ENCODE results near the gene HIGD1B.
"Not testable (repeated sequence)": the region's sequence is repeated elsewhere in the genome, so short reads cannot be mapped to it uniquely, and the experiment has no call there.

HIGD1B gene

DNA sequence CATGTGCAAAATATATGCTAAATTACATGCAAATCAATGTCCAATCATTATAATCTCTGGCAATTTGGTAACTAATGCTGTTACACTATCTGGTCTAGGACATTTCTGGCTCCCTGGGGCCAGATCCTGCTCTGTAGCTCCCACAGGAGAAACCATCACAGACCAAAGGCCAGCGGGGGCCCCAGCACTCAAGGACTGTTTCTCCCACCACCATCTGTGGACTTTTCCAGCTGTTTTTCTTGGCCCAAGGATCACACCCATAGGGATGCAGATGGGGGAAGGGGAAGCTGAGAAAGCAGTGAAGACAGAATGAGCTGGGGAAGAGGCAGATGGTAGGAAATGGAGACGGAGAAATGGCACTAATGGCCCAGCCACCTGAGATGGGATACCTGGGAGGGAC, at the start of gene HIGD1B:
TSS of gene HIGD1B (plus strand) at position 298 of the 400 bp plus-strand sequence. CDS start 270 bp downstream, outside the sequence.
- no peak for DNase-seq (ENCODE audit: low read depth in 2 of 2)

DNA sequence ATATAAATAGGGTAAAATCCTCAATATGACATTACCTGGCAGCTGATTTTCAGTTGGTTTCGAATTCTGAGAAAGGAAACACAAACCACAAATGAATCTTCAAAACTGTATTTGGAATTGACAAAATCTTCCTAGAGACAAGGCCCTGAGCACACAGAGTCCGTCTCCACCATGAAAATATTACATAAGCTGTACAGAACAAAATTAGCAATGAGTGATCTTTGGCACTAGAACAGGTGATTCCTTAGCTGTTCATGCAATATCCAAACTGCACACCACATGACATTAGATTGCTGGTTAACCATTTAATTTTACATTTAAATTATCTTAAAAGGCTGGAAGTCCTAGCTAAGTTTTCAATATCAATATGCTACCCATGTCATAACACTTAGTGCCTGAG, 49.3 kb upstream of the HIGD1B start:
- DNase-seq (ENCODE audit: low read depth in 2 of 2), result no peak

DNA sequence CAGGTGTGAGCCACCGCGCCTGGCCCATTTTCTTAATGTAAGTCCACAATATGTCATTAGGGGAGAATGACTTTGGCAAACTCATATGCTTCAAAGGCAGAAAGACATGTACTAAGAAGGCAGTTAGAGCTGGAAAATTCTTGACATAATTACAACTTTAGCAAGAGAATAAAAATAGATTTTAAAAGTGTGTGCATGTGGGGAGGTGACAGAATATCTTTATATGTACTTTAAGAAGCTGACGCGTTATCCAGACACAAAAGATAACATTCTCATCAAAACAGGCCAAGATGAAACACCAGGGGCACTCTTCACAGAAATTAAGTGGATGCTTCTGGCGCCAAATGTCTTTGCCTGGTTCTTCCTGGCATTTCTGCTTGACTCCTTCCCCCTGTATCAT, 45.8 kb upstream of the HIGD1B start:
- no peak for DNase-seq (ENCODE audit: low read depth in 2 of 2)

DNA sequence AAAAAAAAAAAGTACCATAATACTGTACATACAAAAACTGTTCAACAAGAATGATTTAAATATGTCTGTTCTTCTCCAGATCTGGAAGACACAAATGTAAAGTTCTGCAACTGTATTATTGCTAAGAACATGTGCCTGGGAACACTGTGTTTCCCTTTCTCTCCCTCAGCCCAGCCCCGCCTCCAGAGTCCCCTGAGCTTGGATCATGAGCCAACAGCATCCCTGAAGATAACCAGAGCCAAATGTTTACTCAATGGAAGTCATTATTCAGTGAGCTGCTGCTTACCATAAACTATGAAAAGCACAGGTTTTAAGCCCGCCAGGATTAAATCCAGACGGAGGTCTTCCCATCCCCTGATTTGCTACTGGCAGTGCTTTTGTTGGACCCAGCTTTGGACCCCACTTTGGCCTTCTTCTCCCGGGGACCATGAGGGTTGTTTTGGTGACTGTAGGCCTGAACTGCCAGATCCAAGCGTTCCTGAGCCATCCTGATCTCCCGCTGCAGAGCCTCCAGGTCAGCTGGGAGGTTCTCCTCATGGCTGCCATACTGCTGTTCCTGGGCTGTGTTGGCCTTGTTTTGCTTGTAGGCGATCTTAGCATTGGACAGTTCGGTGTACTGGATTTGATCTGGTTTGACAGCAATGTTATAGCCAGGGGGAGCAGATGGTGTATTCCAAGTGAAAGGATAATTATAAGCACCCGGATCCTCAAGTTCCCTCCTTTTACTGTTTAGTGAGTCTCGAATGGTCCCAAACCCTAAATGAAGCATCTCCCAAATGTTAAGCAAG, 43.2 kb upstream of the HIGD1B start:
- DNase-seq (ENCODE audit: low read depth in 2 of 2), result no peak

DNA sequence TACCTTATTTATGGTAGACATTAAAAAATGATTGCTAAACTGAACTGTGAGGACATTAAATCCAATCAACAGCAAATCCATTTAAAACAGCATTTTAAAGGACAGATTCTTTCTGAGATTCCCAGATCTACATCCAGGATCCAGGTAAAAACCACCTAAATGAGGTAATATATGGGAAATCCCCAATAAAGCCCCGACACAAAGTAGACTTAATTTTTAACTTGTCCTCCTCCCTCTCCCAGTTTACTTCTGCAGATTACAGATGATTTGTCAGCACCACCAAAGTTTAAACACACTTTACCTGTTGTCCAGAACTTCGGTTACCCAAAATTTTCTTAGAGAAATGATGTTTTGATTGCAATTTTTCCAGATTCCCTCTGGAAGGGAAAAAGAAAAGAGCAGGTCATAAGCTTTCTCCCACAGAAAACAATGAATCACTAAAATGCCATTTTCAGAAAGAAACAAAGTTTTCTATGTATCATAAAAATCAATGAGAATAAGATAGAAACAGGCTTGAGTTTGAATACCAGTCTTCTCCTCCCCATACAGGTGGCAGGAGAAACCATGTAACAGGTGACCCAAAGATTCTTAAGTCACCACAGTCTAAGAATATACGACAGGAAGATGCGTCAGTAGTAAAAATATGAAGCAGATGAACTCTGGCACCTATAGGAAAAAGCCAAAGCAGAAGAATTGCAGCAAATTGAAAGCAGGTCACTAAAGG, 40.4 kb upstream of the HIGD1B start:
- no peak for DNase-seq (ENCODE audit: low read depth in 2 of 2)

DNA sequence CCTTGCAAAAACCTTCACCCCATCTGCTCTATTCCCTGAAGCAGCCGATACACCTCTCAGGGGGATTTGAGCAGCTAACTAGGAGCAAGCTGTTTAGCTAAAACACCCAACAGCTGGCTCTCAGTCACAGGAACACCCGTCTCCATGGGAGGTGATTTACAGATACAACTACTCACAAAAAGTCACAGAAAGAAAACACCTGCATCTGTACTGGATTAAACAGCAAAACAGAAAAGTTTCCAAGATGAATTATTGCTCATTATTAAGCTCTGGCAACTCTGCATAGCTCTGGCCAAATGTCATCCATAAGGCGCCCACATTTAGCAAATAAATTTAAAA, 39.9 kb upstream of the HIGD1B start:
- DNase-seq (ENCODE audit: low read depth in 2 of 2), result no peak

DNA sequence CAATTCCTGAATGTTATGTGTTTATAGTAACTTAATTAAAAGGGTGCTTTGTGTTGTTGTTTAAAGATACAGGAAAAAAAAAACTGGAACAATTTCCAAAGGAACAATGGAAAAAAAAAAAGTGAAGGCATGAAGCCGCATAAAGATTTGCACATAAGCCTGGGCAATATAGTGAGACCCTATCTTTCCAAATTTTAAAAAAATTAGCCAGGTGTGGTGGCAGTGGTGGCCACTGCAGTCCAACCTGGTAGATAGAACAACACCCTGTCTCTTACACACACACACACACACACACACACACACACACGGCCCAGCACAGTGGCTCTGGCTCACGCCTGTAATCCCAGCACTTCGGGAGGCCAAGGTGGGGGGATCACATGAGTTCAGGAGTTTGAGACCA, 39.5 kb upstream of the HIGD1B start:
- DNase-seq (ENCODE audit: low read depth in 2 of 2), result no peak

DNA sequence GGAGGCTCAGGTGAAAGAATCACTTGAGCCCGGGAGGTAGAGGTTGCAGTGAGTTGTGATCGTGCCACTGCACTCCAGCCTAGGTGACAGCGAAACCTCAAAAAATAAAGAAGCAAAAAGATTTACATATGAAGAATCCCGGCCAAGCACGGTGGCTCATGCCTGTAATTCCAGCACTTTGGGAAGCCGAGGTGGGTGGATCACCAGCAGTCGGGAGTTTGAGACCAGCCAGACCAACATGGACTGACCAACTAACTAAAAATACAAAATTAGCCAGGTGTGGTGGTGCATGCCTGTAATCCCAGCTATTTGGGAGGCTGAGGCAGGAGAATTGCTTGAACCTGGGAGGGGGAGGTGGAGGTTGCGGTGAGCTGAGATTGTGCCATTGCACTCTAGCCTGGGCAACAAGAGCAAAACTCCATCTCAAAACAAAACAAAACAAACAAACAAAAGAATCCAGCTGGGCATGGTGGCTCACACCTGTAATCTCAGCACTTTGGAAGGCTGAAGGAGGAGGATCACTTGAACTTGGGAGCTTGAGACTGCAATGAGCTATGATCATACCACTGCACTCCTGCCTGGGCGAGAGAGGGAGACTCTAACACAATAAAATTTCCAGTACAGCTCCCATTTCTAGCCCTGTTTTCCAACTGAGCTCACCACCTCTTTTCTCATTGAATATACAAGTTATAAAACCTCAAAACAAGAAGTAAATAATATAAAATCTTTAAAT, 38.9 kb upstream of the HIGD1B start:
- not testable (repeated sequence) for DNase-seq (ENCODE audit: low read depth in 2 of 2)

DNA sequence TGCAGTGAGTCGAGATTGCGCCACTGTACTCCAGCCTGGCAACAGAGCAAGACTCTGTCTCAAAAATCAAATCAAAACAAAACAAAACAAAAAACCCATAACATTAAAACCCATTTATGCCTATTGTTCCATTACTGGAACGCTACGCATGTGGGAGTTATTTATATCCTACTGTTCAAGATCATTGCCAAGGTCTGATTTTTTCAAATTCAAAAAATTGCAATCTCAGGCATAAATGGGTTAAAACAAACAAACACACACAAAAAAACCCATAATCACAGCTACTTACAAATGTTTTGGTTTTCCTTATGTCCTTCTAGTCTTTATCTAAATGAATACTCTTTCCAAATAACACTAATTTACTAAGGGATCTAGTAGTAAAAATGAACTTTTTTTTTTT, 35.4 kb upstream of the HIGD1B start:
- no peak for DNase-seq (ENCODE audit: low read depth in 2 of 2)

DNA sequence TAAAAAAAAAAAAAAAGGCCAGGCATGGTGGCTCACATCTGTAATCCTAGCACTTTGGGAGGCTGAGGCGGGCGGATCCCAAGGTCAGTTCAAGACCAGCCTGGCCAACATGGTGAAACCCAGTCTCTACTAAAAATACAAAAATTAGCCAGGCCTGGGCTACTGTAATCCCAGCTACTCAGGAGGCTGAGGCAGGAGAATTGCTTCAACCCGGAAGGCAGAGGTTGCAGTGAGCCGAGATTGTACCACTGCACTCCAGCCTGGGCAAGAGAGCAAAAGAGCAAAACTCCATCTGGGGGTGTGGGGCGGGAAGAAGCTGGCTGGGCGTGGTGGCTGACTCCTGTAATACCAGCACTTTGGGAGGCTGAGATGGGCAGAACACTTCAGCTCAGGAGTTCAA, 29.2 kb upstream of the HIGD1B start:
- DNase-seq (ENCODE audit: low read depth in 2 of 2), result not testable (repeated sequence)

DNA sequence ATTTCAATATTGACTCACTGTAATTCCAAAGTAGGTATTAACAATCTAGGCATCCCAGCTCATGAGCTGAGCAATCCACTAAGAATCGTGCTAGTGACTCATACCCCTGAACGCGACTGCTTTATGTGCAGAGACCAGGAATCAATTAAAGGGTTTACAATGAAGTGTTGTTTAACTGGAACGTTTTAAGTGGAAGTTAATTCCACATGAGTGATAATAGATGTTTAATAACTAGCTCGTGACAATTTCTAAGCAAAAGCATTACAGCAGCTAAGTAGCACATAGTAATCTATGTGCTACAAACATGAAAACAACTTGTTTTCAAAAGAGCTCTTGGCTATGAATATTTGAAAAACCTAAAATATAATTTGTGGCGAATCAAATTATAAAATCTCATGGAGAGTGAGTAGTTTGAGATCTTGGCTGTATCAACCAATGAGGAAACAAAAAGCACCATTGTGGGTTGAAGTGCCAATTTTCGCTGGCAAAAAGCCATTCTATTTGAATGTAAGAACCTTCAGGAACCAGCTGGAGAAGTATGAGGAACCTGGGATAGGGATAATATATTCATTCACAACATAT, 27.0 kb upstream of the HIGD1B start:
- DNase-seq (ENCODE audit: low read depth in 2 of 2), result no peak

DNA sequence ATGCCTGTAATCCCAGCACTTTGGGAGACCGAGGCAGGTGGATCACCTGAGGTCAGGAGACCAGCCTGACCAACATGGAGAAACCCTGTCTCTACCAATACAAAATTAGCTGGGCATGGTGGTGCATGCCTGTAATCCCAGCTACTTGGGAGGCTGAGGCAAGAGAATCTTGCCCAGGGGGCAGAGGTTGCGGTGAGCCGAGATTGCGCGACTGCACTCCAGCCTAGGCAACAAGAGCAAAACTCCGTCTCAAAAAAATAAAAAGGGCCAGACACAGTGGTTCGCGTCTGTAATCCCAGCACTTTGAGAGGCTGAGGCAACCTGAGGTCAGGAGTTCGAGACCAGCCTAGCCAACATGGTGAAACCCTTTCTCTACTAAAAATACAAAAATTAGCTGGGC, 22.4 kb upstream of the HIGD1B start:
- not testable (repeated sequence) for DNase-seq (ENCODE audit: low read depth in 2 of 2)

DNA sequence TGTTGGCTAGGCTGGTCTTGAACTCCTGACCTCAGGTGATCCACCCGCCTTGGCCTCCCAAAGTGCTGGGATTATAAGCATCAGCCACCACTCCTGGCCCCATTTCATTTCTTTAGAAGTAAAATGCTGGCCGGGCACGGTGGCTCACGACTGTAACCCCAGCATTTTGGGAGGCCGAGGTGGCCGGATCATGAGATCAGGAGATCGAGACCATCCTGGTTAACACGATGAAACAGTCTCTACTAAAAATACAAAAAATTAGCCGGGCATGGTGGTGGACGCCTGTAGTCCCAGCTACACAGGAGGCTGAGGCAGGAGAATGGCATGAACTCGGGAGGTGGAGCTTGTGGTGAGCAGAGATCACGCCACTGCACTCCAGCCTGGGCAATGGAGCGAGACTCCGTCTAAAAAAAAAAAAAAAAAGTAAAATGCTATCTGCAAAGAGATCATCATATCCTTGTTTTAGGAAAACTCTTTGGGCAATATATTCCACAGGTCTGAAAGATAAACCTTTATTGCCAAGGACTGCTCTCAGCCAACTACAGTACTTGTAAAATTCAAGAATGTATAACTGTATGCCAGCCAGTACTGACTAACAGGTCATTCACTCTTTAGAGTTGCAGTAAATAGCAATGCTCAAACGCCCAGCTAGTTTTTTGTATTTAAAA, 21.4 kb upstream of the HIGD1B start:
- DNase-seq (ENCODE audit: low read depth in 2 of 2), result no peak

DNA sequence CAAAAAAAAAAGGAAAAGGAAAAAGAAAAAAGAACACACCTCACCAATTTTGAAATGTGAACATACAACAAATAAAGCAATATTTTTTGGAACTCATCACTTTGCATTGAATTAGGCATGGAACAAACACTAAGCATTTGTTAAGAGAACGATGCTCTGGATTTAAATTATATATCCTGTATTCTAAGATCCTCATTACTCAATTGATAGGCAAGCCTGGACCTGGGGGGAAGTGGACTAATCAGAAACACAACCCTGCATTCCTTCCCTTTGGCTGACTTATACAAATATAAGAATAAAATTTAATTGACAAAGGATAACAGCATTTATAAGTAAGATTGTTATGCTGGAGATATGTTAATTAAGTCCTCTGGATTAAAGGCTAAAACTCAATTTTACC, 19.8 kb upstream of the HIGD1B start:
- DNase-seq (ENCODE audit: low read depth in 2 of 2), result no peak

DNA sequence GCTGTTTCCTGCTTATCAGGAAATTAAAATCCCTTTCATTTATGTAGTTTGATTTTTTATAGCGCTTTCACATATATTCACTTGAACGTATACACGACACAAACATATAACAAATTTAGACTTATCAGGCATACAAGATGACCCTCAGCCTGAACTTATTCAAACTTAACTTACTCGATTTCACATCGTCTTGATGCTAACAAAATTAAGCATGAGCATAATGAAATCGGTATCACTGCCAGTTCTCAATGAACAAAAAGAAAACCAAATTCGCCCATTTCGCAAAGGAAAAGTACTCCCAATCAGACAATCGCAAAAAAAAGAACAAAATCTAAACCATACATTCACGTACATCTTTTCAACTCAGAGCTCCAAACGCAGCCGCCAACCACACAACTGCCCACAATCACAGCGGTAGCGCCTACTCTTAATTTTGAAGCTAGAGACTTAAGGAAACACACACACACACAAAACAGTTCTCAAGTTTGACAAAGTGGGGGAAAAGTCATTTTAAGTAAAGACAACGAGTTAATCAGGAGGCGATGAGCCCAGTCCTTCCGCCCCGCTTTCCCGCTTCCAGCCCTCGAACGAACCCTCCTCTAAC, 18.7 kb upstream of the HIGD1B start:
- no peak for DNase-seq (ENCODE audit: low read depth in 2 of 2)

DNA sequence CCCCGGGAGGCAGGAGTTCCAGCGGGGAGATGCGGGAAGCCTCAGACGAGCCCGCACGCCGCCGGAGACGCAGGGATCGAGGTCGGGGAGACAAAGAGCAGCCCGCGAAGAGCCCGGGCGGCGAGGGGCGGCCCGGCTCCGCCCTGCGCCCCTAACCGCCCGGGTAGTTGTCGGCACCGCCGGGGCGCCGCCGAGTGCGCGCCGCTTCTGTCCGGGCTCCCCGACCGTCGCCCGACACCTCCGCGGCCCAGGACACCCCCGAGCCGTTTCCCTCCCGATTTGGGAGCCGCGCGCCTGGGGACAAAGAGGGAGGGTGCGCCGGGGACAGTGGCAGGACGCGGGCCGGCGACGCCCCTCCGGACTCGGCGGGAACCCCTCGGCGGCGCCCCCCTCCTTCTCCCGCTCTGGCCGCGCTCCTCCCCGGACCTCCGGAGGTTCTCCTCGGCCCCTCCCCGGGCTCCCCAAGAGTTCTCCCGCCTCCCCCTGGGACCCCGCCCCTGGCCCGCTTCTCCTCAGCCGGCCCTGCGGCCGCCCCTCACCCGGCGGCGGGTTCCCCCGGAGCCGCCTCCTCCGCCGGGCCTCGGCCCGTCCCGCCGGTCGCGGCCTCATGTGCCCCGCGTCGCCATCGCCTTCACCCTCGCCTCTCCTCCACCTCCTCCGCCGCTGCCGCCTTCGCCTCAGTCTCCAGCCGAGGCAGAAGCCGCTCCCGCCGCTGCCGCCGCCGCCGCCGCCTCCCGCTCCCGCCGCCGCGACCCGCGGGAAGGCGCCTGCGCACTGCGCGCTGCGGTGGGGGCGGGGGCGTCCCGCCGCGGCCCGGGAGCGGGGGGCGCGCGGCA, 17.9 kb upstream of the HIGD1B start, which contains the start of gene GJC1:
TSS of gene GJC1 (minus strand) at position 765 of the 836 bp plus-strand sequence. CDS start 24,470 bp downstream, outside the sequence.
- no peak for DNase-seq (ENCODE audit: low read depth in 2 of 2)

DNA sequence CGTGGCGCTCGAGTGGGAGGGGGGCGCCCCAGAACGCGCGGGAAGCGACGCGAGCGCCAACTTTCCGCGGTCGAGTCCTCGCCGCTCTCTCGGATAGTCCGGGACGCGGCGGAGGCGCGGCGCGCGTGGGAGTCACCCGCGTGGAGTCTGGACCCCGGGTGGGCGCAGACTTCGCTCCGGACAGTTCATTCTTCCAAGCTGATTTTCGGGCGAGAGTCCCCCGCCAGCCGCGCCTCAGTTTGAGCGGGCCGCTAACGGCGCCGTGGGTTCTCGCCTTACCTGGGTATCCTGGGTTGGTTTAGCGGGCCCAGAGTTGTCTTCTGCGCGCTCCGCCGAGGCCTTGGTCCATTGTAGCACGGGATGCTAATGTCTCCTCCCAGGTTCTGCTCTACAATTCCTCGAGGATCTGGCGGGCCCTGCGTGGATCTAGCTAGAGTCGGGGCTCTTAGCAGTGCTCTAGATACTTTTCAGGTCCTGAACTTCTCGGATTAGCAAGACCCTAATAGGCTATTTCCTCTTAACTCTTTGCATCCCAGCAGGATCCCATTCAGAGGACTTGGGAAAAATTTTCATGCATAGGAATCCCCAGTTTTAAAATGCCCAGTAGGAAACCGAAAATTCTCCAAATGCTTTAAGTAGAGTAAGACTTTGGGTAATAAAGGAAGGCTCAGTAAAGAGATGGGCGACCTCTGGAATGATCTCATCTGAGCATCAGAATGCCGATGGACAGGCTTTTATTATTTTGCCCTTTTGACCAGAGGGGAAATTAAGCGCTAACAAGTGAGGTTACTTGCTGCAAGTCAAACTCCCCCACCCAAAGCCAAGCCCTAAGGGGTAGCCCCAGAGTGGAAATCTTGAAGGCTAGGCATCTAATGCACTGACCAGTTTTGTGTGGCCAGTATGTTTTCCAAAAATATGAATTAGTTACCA, 17.1 kb upstream of the HIGD1B start:
- DNase-seq (ENCODE audit: low read depth in 2 of 2), result no peak

DNA sequence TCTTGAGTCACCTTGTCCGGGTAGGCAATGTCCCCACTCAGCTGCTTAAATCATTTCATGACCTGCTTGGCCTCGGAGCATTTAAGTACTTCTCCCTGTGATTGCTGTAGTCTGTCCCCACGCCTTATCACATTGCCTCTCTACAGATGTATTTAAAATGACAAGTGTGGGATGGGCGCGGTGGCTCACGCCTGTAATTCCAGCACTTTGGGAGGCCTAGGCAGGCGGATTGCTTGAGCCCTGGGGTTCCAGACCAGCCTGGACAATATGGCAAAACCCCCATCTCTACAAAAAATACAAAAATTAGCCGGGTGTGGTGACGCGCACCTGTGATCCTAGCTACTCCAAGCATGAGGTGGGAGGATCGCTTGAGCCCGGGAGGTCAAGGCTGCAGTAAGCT, 16.3 kb upstream of the HIGD1B start:
- no peak for DNase-seq (ENCODE audit: low read depth in 2 of 2)

DNA sequence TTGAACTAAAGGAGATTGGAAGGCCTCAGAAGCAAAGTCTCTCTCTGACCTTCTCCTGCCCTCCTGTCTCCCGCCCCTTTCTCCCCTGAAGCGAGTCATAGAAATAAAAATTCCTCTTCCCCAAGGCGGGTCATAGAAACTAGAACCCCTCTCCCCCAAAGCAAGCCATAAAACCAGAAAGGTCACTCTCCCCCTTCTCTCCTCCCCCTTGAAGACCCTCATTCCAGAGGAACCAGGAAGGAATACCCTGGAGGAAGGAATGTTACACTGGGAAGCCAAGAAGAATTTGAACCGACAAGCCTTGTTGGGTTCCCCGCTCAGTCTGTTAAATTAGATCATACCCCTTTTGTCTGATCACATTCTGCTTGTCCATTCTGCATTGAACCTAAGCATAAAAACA, 14.9 kb upstream of the HIGD1B start:
- DNase-seq (ENCODE audit: low read depth in 2 of 2), result no peak

All from stimulated activated CD8-positive, alpha-beta memory T cell treated with anti-CD3 and anti-CD28 coated beads, Interleukin-2, amount 100 ng/mL, for 1 hour (primary cell).